ENCODE data around the gene RANBP2. TPM values are rescaled to one million over a fixed set of nuclear protein-coding genes. Genes with fewer than 3 reads are reported as not detected.
"Not testable (repeated sequence)": the region's sequence is repeated elsewhere in the genome, so short reads cannot be mapped to it uniquely, and the experiment has no call there.

RANBP2 gene
- total RNA-seq, 4 donors from 2014 or later, result 53.3 to 87.4 (median 68.4) TPM

DNA sequence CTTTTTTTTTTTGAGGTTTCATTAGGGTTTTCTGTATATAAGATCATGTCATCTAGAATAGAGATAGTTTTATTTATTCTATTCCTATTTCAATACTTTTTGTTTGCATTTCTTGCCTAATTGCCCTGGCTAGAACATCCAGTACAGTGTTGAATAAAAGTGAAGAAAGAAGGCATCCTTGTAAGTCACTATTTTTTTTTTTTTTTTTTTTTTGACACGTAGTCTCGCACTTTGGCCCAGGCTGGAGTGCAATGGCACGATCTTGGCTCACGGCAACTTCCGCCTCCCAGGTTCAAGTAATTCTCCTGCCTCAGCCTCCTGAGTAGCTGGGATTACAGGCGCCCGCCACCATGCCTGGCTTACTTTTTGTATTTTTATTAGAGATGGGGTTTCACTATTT is 27.8 kb upstream of the RANBP2 start:
- H3K36me3 ChIP-seq, result no peaks in the 10 kb centered on the region
- H3K27ac ChIP-seq, result no peak overlapping the region
- 92% methylated on average over 7 of the region's 7 CpGs for WGBS
- H3K4me1 ChIP-seq, result no peaks in the 10 kb centered on the region
- DNase-seq (ENCODE audit: low spot score in 2 of 2), result no peak
- no peaks in the 10 kb centered on the region for H3K9me3 ChIP-seq
- TF ChIP-seq CTCF (IDR thresholded peaks at IDR 0.05), result no peak
- no peak for TF ChIP-seq POLR2AphosphoS5 (IDR thresholded peaks at IDR 0.05)
- TF ChIP-seq POLR2A (IDR thresholded peaks at IDR 0.05), result no peak
- no peak for TF ChIP-seq EP300 (IDR thresholded peaks at IDR 0.05)
- H3K4me3 ChIP-seq, result no peak overlapping the region
- no peaks in the 10 kb centered on the region for H3K27me3 ChIP-seq

DNA sequence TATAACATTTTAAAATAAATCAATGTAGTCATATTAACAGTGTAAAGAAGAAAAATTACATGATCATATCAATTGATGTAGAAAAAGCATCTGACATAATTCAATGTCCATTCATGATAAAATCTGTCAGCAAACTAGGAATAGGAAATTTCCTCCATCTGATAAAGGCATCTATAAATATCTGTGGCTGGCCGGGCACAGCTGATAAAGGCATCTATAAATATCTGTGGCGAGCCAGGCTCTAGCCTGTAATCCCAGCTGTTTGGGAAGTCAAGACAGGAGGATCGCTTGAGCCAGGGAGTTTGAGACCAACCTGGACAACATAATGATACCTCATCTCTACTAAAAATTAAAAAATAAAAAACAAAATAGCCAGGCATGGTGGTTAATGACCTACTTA is 18.1 kb upstream of the RANBP2 start:
- TF ChIP-seq POLR2AphosphoS5 (IDR thresholded peaks at IDR 0.05), result no peak
- 64% methylated on average over 3 of the region's 3 CpGs for WGBS
- no peaks in the 10 kb centered on the region for H3K4me1 ChIP-seq

GRCh38 chr2:108701806-108702205 is 17.5 kb upstream of the RANBP2 start:
- Histone ChIP-seq H3K9me3 (no peaks in the 10 kb centered on the region), H3K27ac (no peak overlapping the region), H3K4me1 (no peaks in the 10 kb centered on the region), H3K36me3 (no peaks in the 10 kb centered on the region), H3K27me3 (no peaks in the 10 kb centered on the region), H3K4me3 (no peak overlapping the region)
- TF ChIP-seq POLR2AphosphoS5 (IDR thresholded peaks at IDR 0.05) (no peak), POLR2A (IDR thresholded peaks at IDR 0.05) (no peak), EP300 (IDR thresholded peaks at IDR 0.05) (no peak), CTCF (IDR thresholded peaks at IDR 0.05) (no peak)
- WGBS, result 81% methylated on average over 2 of the region's 2 CpGs
- DNase-seq (ENCODE audit: low spot score in 2 of 2), result no peak

More for the DNA sequence above, 18.1 kb upstream of the RANBP2 start:
- H3K36me3 ChIP-seq, result no peaks in the 10 kb centered on the region
- H3K27ac ChIP-seq, result no peak overlapping the region
- no peaks in the 10 kb centered on the region for H3K9me3 ChIP-seq
- DNase-seq (ENCODE audit: low spot score in 2 of 2), result no peak
- no peaks in the 10 kb centered on the region for H3K27me3 ChIP-seq
- H3K4me3 ChIP-seq, result no peak overlapping the region

- H3K27me3 ChIP-seq, result no peaks in the 10 kb centered on the region
- H3K27ac ChIP-seq, result no peak overlapping the region
- H3K36me3 ChIP-seq, result no peaks in the 10 kb centered on the region
- H3K9me3 ChIP-seq, result no peaks in the 10 kb centered on the region
- DNase-seq (ENCODE audit: low spot score in 2 of 2), result no peak
- 92% methylated on average over 1 of the region's 1 CpG for WGBS
- H3K4me3 ChIP-seq, result no peak overlapping the region
- H3K4me1 ChIP-seq, result no peaks in the 10 kb centered on the region
- TF ChIP-seq POLR2AphosphoS5 (IDR thresholded peaks at IDR 0.05), result no peak
Measured at GRCh38 chr2:108704871-108705270, 14.4 kb upstream of the RANBP2 start.

DNA sequence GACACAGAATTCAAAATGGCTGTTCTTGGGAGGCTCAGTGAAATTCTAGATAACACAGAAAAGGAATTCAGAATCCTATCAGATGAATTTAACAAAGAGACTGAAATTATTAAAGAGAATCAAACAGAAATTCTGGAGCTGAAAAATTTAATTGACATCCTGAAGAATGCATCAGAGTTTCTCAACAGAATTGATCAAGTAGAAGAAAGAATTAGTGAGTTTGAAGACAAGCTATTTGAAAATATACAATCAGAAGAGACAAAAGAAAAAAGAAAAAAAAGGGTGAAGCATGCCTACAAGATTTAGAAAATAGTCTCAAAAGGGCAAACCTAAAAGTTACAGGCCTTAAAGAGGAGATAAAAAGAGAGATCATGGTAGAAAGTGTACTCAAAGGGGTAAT is 12.0 kb upstream of the RANBP2 start:
- H3K4me1 ChIP-seq, result no peaks in the 10 kb centered on the region
- H3K27me3 ChIP-seq, result no peaks in the 10 kb centered on the region
- no peak for DNase-seq (ENCODE audit: low spot score in 2 of 2)
- TF ChIP-seq POLR2AphosphoS5 (IDR thresholded peaks at IDR 0.05) (no peak), EP300 (IDR thresholded peaks at IDR 0.05) (no peak), CTCF (IDR thresholded peaks at IDR 0.05) (no peak), POLR2A (IDR thresholded peaks at IDR 0.05) (no peak)
- no peak overlapping the region for H3K27ac ChIP-seq
- H3K4me3 ChIP-seq, result no peak overlapping the region
- H3K36me3 ChIP-seq, result no peaks in the 10 kb centered on the region
- H3K9me3 ChIP-seq, result no peaks in the 10 kb centered on the region

- H3K27me3 ChIP-seq; H3K9me3 ChIP-seq; H3K4me3 ChIP-seq; H3K27ac ChIP-seq; DNase-seq (ENCODE audit: low spot score in 2 of 2); H3K36me3 ChIP-seq: not testable (repeated sequence)
- peaks cover 19% of the 10 kb centered on the region for H3K4me1 ChIP-seq
- 59% methylated on average over 6 of the region's 6 CpGs for WGBS
Measured at GRCh38 chr2:108716971-108717370, 2.3 kb upstream of the RANBP2 start.

DNA sequence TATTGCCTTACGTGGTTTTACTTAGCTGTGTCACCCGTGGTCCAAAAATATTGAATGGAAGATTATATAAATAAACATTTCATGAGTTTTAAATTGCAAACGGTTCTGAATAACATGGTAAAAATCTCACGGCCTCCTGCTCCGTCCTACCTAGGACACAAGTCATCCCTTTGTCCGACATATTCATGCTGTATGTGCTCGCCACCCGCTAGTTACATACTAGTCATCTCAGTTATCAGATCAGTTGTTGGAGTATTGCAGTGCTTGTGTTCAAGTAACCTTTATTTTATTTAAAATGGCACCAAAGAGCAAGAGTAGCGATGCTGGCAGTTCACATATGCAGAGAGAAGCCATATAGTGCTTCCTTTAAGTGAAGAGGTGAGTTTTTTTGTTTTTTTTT is 6.8 kb downstream of the RANBP2 start:
- H3K9me3 ChIP-seq; DNase-seq (ENCODE audit: low spot score in 2 of 2); H3K4me3 ChIP-seq; H3K27me3 ChIP-seq; H3K27ac ChIP-seq; H3K36me3 ChIP-seq: not testable (repeated sequence)
- 77% methylated on average over 9 of the region's 9 CpGs for WGBS
- peaks cover 13% of the 10 kb centered on the region for H3K4me1 ChIP-seq

DNA sequence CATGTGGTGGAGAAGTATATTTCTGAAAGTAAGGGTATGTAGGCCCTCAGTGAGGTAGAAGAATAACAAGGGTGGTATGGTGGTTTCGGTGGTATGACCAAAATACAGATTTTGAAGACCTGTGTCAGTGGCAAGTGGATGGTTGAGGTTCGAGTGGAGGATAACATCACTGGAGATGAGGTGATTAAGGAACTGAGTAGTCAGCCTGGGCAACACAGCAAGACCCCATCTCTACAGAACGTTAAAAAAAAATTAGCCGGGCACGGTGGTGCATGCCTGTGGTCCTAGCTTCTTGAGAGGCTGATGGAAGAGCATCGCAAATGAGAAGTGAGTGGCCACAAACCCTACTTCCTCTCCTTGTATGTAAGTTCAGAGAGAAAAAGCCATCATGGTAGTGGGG is 15.4 kb downstream of the RANBP2 start:
- H3K27ac ChIP-seq; H3K4me1 ChIP-seq; H3K4me3 ChIP-seq; DNase-seq (ENCODE audit: low spot score in 2 of 2); H3K9me3 ChIP-seq; H3K27me3 ChIP-seq: not testable (repeated sequence)
- WGBS, result 97% methylated on average over 6 of the region's 6 CpGs
- H3K36me3 ChIP-seq, result peaks cover 50% of the 10 kb centered on the region

GRCh38 chr2:108757973-108758372 is 38.7 kb downstream of the RANBP2 start:
- not testable (repeated sequence) for H3K4me3 ChIP-seq; DNase-seq (ENCODE audit: low spot score in 2 of 2); H3K9me3 ChIP-seq; H3K4me1 ChIP-seq; H3K27me3 ChIP-seq; H3K27ac ChIP-seq
- peaks cover 37% of the 10 kb centered on the region for H3K36me3 ChIP-seq
- 95% methylated on average over 9 of the region's 9 CpGs for WGBS

GRCh38 chr2:108762618-108763017 is 43.3 kb downstream of the RANBP2 start:
- not testable (repeated sequence) for H3K4me1 ChIP-seq; H3K27me3 ChIP-seq; DNase-seq (ENCODE audit: low spot score in 2 of 2); H3K9me3 ChIP-seq; H3K4me3 ChIP-seq; H3K27ac ChIP-seq
- peaks cover 39% of the 10 kb centered on the region for H3K36me3 ChIP-seq

DNA sequence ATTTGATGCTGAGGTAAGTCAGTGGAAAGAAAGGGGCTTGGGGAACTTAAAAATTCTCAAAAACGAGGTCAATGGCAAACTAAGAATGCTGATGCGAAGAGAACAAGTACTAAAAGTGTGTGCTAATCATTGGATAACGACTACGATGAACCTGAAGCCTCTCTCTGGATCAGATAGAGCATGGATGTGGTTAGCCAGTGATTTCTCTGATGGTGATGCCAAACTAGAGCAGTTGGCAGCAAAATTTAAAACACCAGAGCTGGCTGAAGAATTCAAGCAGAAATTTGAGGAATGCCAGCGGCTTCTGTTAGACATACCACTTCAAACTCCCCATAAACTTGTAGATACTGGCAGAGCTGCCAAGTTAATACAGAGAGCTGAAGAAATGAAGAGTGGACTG is 47.4 kb downstream of the RANBP2 start:
- not testable (repeated sequence) for H3K4me1 ChIP-seq; H3K27ac ChIP-seq; H3K4me3 ChIP-seq; H3K9me3 ChIP-seq; H3K27me3 ChIP-seq; DNase-seq (ENCODE audit: low spot score in 2 of 2)
- 79% methylated on average over 5 of the region's 5 CpGs for WGBS
- peaks cover 26% of the 10 kb centered on the region for H3K36me3 ChIP-seq

Data from suprapubic skin (tissue), 4 donors.